ENCODE measurements around the gene ZNRD2. TPM values are rescaled to one million over a fixed set of nuclear protein-coding genes. Genes with fewer than 3 reads are reported as not detected.

ZNRD2 gene
- polyA plus RNA-seq, 1 experiment, result 23.5 TPM

GRCh38 chr11:65538915-65539743 is 31.1 kb upstream of the ZNRD2 start:
- no peak overlapping the region for H3K27ac ChIP-seq (ENCODE audit: low read depth, low read length)
- POLR2A ChIA-PET, result interaction anchor here (1.0 to 1.5 kb wide), 2 partner anchors 18 to 76 kb away, joined by 5 to 7 read pairs; partner anchors contain the start of gene PCNX3
- CTCF ChIA-PET, result interaction anchor here (1.3 to 3.9 kb wide), 4 partner anchors 12 to 55 kb away, joined by 4 to 48 read pairs (median 18); partner anchors contain the start of genes EHBP1L1 and KCNK7
- TF ChIP-seq CTCF (IDR thresholded peaks at IDR 0.05; ENCODE audit: low read depth, low read length), result no peak
- H3K27me3 ChIP-seq (ENCODE audit: control insufficient read depth, insufficient read depth, low read length), result no peaks in the 10 kb centered on the region
- no peak for DNase-seq (ENCODE audit: low read depth, low spot score)
- H3K4me3 ChIP-seq (ENCODE audit: low read depth, low read length), result no peak overlapping the region
- H3K9me3 ChIP-seq (ENCODE audit: control insufficient read depth, insufficient read depth, low read length), result peaks cover 5% of the 10 kb centered on the region; the same call in 1 of the 2 replicates

GRCh38 chr11:65539744-65540289 is 30.5 kb upstream of the ZNRD2 start:
- ChIA-PET POLR2A (interaction anchor here (0.9 to 1.7 kb wide), 9 partner anchors 11 to 75 kb away, joined by 3 to 7 read pairs (median 4); partner anchors contain the start of genes FAM89B, MALAT1, MAP3K11 and PCNX3), CTCF (interaction anchor here (0.9 to 3.9 kb wide), 9 partner anchors 9 to 55 kb away, joined by 4 to 48 read pairs (median 11); partner anchors contain the start of genes EHBP1L1, FAM89B, KCNK7 and ZNRD2)
- DNase-seq (ENCODE audit: low read depth, low spot score), result no peak
- no peaks in the 10 kb centered on the region for H3K27me3 ChIP-seq (ENCODE audit: control insufficient read depth, insufficient read depth, low read length)
- H3K27ac ChIP-seq (ENCODE audit: low read depth, low read length), result peak overlapping the region; percentile 47
- H3K4me3 ChIP-seq (ENCODE audit: low read depth, low read length), result peak overlapping the region; percentile 60
- no peak for TF ChIP-seq CTCF (IDR thresholded peaks at IDR 0.05; ENCODE audit: low read depth, low read length)
- H3K9me3 ChIP-seq (ENCODE audit: control insufficient read depth, insufficient read depth, low read length), result peaks cover 5% of the 10 kb centered on the region; the same call in 1 of the 2 replicates

- H3K4me3 ChIP-seq (ENCODE audit: low read depth, low read length), result peak overlapping the region; percentile 60
- peak; percentile 58 for DNase-seq (ENCODE audit: low read depth, low spot score)
- ChIA-PET CTCF (interaction anchor here (0.9 to 3.9 kb wide), 16 partner anchors 10 to 156 kb away, joined by 3 to 48 read pairs (median 6); partner anchors contain the start of genes EHBP1L1, FAM89B, KCNK7 and LTBP3), POLR2A (interaction anchor here (0.6 to 1.9 kb wide), 13 partner anchors 12 to 74 kb away, joined by 3 to 7 read pairs (median 4); partner anchors contain the start of genes FAM89B, MALAT1, MAP3K11 and PCNX3)
- H3K9me3 ChIP-seq (ENCODE audit: control insufficient read depth, insufficient read depth, low read length), result peaks cover 5% of the 10 kb centered on the region; the same call in 1 of the 2 replicates
- no peaks in the 10 kb centered on the region for H3K27me3 ChIP-seq (ENCODE audit: control insufficient read depth, insufficient read depth, low read length)
- peak overlapping the region; percentile 57 for H3K27ac ChIP-seq (ENCODE audit: low read depth, low read length)
- TF ChIP-seq CTCF (IDR thresholded peaks at IDR 0.05; ENCODE audit: low read depth, low read length), result peak; percentile 83
Measured at GRCh38 chr11:65540290-65541092, 29.8 kb upstream of the ZNRD2 start.

GRCh38 chr11:65541093-65541982 is 28.9 kb upstream of the ZNRD2 start:
- ChIA-PET CTCF (interaction anchor here (0.6 to 3.9 kb wide), 15 partner anchors 11 to 157 kb away, joined by 3 to 48 read pairs (median 8); partner anchors contain the start of genes EHBP1L1, FAM89B, KCNK7 and LTBP3), POLR2A (interaction anchor here (0.6 to 1.9 kb wide), 11 partner anchors 10 to 66 kb away, joined by 3 to 7 read pairs (median 4); partner anchors contain the start of genes FAM89B and ZNRD2)
- no peak for DNase-seq (ENCODE audit: low read depth, low spot score)
- peak overlapping the region; percentile 57 for H3K27ac ChIP-seq (ENCODE audit: low read depth, low read length)
- H3K27me3 ChIP-seq (ENCODE audit: control insufficient read depth, insufficient read depth, low read length), result no peaks in the 10 kb centered on the region
- peak overlapping the region; percentile 5; the same call in 1 of the 2 replicates for H3K4me3 ChIP-seq (ENCODE audit: low read depth, low read length)
- TF ChIP-seq CTCF (IDR thresholded peaks at IDR 0.05; ENCODE audit: low read depth, low read length), result no peak
- peaks cover 5% of the 10 kb centered on the region; the same call in 1 of the 2 replicates for H3K9me3 ChIP-seq (ENCODE audit: control insufficient read depth, insufficient read depth, low read length)

Data from AG04450 (cell line).